ENCODE results near the gene IRF3.

Gene IRF3

GRCh38 chr19:49665036-49665350 is 664 bp downstream of the IRF3 start:
- DNase-seq = no peak

- peak; percentile 96 for DNase-seq
Observed at GRCh38 chr19:49664171-49665035, 1.3 kb downstream of the IRF3 start.

- DNase-seq = no peak
Observed at GRCh38 chr19:49663224-49663623, 2.4 kb downstream of the IRF3 start.

GRCh38 chr19:49662011-49662410 is 3.6 kb downstream of the IRF3 start:
- DNase-seq = no peak

- no peak for DNase-seq
Observed at GRCh38 chr19:49660338-49660961, 5.2 kb downstream of the IRF3 start.

GRCh38 chr19:49658566-49659442 is 6.9 kb downstream of the IRF3 start:
- DNase-seq = no peak

- DNase-seq = no peak
Observed at GRCh38 chr19:49658139-49658517, 7.5 kb downstream of the IRF3 start.

- DNase-seq = no peak
Observed at GRCh38 chr19:49657493-49658138, 8.0 kb downstream of the IRF3 start.

GRCh38 chr19:49656456-49657109 is 9.1 kb downstream of the IRF3 start:
- no peak for DNase-seq

- DNase-seq = no peak
Observed at GRCh38 chr19:49655570-49656455, 9.8 kb downstream of the IRF3 start.

GRCh38 chr19:49654581-49654980 is 11.1 kb downstream of the IRF3 start:
- no peak for DNase-seq

- no peak for DNase-seq
Observed at GRCh38 chr19:49653466-49653806, 12.2 kb downstream of the IRF3 start.

- no peak for DNase-seq
Observed at GRCh38 chr19:49652551-49653465, 12.8 kb downstream of the IRF3 start.

- DNase-seq = no peak
Observed at GRCh38 chr19:49651820-49652550, 13.7 kb downstream of the IRF3 start.

- no peak for DNase-seq
Observed at GRCh38 chr19:49651029-49651819, 14.4 kb downstream of the IRF3 start.

GRCh38 chr19:49646586-49646985 is 19.1 kb downstream of the IRF3 start:
- no peak for DNase-seq

- no peak for DNase-seq
Observed at GRCh38 chr19:49645995-49646394, 19.7 kb downstream of the IRF3 start.

- no peak for DNase-seq
Observed at GRCh38 chr19:49645592-49645991, 20.1 kb downstream of the IRF3 start.

GRCh38 chr19:49643466-49643865 is 22.2 kb downstream of the IRF3 start:
- no peak for DNase-seq
